DMS79 treated with DMSO at 0.1 percent for 48 hours (cell line): ENCODE results near the gene CC2D2A.

Experiments
- DNase-seq: peaks from one replicate; lab custom pipeline; 2025; lab: John Stamatoyannopoulos, UW

CC2D2A gene

GRCh38 chr4:15649914-15650545 is 180.3 kb downstream of the CC2D2A start:
- peak; percentile 15 for DNase-seq
